OCI-LY3 (cell line): ENCODE measurements around the gene B4GALT2.
A peak's percentile ranks its signal among the peaks of the same experiment; 100 is the strongest.

ENCODE experiments used
- H2AFZ ChIP-seq: fragments of 200-600, 300-600 bp; shearing (Covaris generic); 2 replicates; pipeline ENCODE4 v1.6.0; 2014; ENCODE audit warnings: antibody characterized with exemption, low read depth, low read length
- H3K27ac ChIP-seq: fragments of 200-600, 300-600 bp; sonication (generic); 2 replicates; pipeline ENCODE4 v1.5.1; 2014; ENCODE audit warnings: mild to moderate bottlenecking, low read length, moderate library complexity, mixed read lengths
- H3K27me3 ChIP-seq: fragments of 200-600, 300-600 bp; sonication (generic); 2 replicates; pipeline ENCODE4 v1.6.1; 2014; ENCODE audit warnings: low read depth, low read length, mixed read lengths
- H3K36me3 ChIP-seq: fragments of 200-600, 300-600 bp; sonication (generic); replicated peaks from 2 replicates; pipeline ENCODE3; 2014; ENCODE audit warnings: low read depth, low read length, mixed read lengths
- H3K4me1 ChIP-seq: fragments of 300-600, 200-600 bp; sonication (generic); 2 replicates; pipeline ENCODE4 v1.6.1; 2014; ENCODE audit warnings: low read length, mixed read lengths
- H3K4me2 ChIP-seq: fragments of 200-600, 300-600 bp; sonication (generic); 2 replicates; pipeline ENCODE4 v1.6.1; 2014; ENCODE audit warnings: low read length, mixed read lengths
- H3K4me3 ChIP-seq: fragments of 300-600, 200-600 bp; sonication (generic); 2 replicates; pipeline ENCODE4 v1.5.1; 2014; ENCODE audit warnings: antibody characterized with exemption, mild to moderate bottlenecking, low read length, moderate library complexity
- H3K79me2 ChIP-seq: fragments of 300-600, 200-600 bp; shearing (Covaris generic); 2 replicates; pipeline ENCODE4 v1.6.1; 2014; ENCODE audit warnings: mild to moderate bottlenecking, low read length, mixed read lengths
- H3K9ac ChIP-seq: fragments of 300-600, 200-600 bp; shearing (Covaris generic); 2 replicates; pipeline ENCODE4 v1.6.0; 2014; ENCODE audit warnings: mild to moderate bottlenecking, low read length, moderate library complexity
- H3K9me3 ChIP-seq: fragments of 200-600, 300-600 bp; shearing (Covaris generic); 2 replicates; pipeline ENCODE4 v1.6.1; 2014; ENCODE audit warnings: low read length, mixed read lengths; ENCODE audit not compliant: insufficient read depth
- H4K20me1 ChIP-seq: fragments of 200-600, 300-600 bp; sonication (generic); 2 replicates; pipeline ENCODE4 v1.6.1; 2016; ENCODE audit warnings: low read length, mixed read lengths; ENCODE audit not compliant: insufficient read depth
- CTCF ChIP-seq: fragments of 200-600, 300-600 bp; sonication (generic); IDR thresholded peaks from 2 replicates; pipeline ENCODE4 v1.5.1; 2014; ENCODE audit warnings: antibody characterized with exemption, low read length, low read depth
- EZH2phosphoT487 ChIP-seq: fragments of 200-600 bp; shearing (Covaris generic); IDR thresholded peaks from 2 replicates; pipeline ENCODE4 v1.6.1; 2018; ENCODE audit warnings: antibody characterized with exemption, mixed run types, low read depth

Gene B4GALT2

GRCh38 chr1:43992232-43992995 lies 13.4 kb downstream of the B4GALT2 start:
- no peaks in the 10 kb centered on the region for H3K27me3 ChIP-seq
- peak overlapping the region; percentile 65; the same call in 1 of the 2 replicates for H3K9ac ChIP-seq
- no peaks in the 10 kb centered on the region for H3K9me3 ChIP-seq
- H3K4me2 ChIP-seq: peak overlapping the region; percentile 99
- no peak for TF ChIP-seq EZH2phosphoT487
- no peak for TF ChIP-seq CTCF
- H3K79me2 ChIP-seq: no peaks in the 10 kb centered on the region
- no peak overlapping the region for H3K27ac ChIP-seq
- H2AFZ ChIP-seq: no peak overlapping the region
- H3K36me3 ChIP-seq: no peaks in the 10 kb centered on the region
- peak overlapping the region; percentile 84 for H3K4me3 ChIP-seq
- no peaks in the 10 kb centered on the region for H4K20me1 ChIP-seq
- peaks cover 16% of the 10 kb centered on the region for H3K4me1 ChIP-seq

- Histone ChIP-seq H3K36me3 (no peaks in the 10 kb centered on the region), H4K20me1 (no peaks in the 10 kb centered on the region), H3K4me1 (peaks cover 16% of the 10 kb centered on the region), H3K4me3 (no peak overlapping the region), H3K79me2 (no peaks in the 10 kb centered on the region), H3K27ac (no peak overlapping the region), H3K27me3 (no peaks in the 10 kb centered on the region), H2AFZ (no peak overlapping the region), H3K9me3 (no peaks in the 10 kb centered on the region), H3K9ac (no peak overlapping the region), H3K4me2 (no peak overlapping the region)
- TF ChIP-seq EZH2phosphoT487: no peak
- TF ChIP-seq CTCF: no peak
Measured at GRCh38 chr1:43993206-43993914, 14.3 kb downstream of the B4GALT2 start.

- no peak for TF ChIP-seq CTCF
- no peak for TF ChIP-seq EZH2phosphoT487
Measured at GRCh38 chr1:43994071-43994470, 15.1 kb downstream of the B4GALT2 start.

More at GRCh38 chr1:43994071-43994470, 15.1 kb downstream of the B4GALT2 start:
- Histone ChIP-seq H3K4me2 (no peak overlapping the region), H3K4me3 (no peak overlapping the region), H3K4me1 (peaks cover 16% of the 10 kb centered on the region), H3K27ac (no peak overlapping the region), H3K79me2 (no peaks in the 10 kb centered on the region), H3K36me3 (no peaks in the 10 kb centered on the region), H3K9me3 (no peaks in the 10 kb centered on the region), H4K20me1 (no peaks in the 10 kb centered on the region), H3K27me3 (no peaks in the 10 kb centered on the region), H2AFZ (no peak overlapping the region), H3K9ac (no peak overlapping the region)
